ENCODE results near the gene TMEM244. TPM values are rescaled to one million over a fixed set of nuclear protein-coding genes. Genes with fewer than 3 reads are reported as not detected.

TMEM244 gene
- total and polyA plus RNA-seq, 10 donors, result not detected

- no peaks in the 10 kb centered on the region for H3K9me3 ChIP-seq
- H3K36me3 ChIP-seq, result no peaks in the 10 kb centered on the region
- WGBS, 5 donors, result 45 to 59% (median 50%) methylated on average over 2 of the region's 2 CpGs
- no peak overlapping the region for H3K27ac ChIP-seq
- H3K27me3 ChIP-seq (replicated peaks in 1 of 7), result no peaks in the 10 kb centered on the region
- intact Hi-C loops (cut with DNase I; ENCODE audit: low total_unique reads), result no loop called here
- no peak overlapping the region for H3K4me3 ChIP-seq
- peaks cover 0 to 18% (median 2%) of the 10 kb centered on the region in 6 donors for H3K4me1 ChIP-seq
- TF ChIP-seq POLR2A (IDR thresholded peaks at IDR 0.05) (no peak), CTCF (IDR thresholded peaks at IDR 0.05 in 8 of 11, conservative IDR thresholded peaks at IDR 0.05 in 3 of 11) (no peak), POLR2AphosphoS5 (IDR thresholded peaks at IDR 0.05) (no peak)
- DNase-seq, result no peak
Observed at GRCh38 chr6:129890164-129890563, 29.0 kb upstream of the TMEM244 start.

- H3K27ac ChIP-seq, result no peak overlapping the region
- no peak for TF ChIP-seq POLR2AphosphoS5 (IDR thresholded peaks at IDR 0.05)
- no peak for TF ChIP-seq CTCF (IDR thresholded peaks at IDR 0.05 in 8 of 11, conservative IDR thresholded peaks at IDR 0.05 in 3 of 11)
- no peak for TF ChIP-seq POLR2A (IDR thresholded peaks at IDR 0.05)
- peaks cover 0 to 14% (median 1%) of the 10 kb centered on the region in 6 donors for H3K4me1 ChIP-seq
- no peaks in the 10 kb centered on the region for H3K27me3 ChIP-seq (replicated peaks in 1 of 7)
- no peak for DNase-seq
- no peak overlapping the region for H3K4me3 ChIP-seq
- WGBS, 5 donors, result 88 to 94% (median 93%) methylated on average over 1 of the region's 1 CpG
- H3K9me3 ChIP-seq, result no peaks in the 10 kb centered on the region
- H3K36me3 ChIP-seq, result no peaks in the 10 kb centered on the region
- intact Hi-C loops (cut with DNase I; ENCODE audit: low total_unique reads), result no loop called here
Observed at GRCh38 chr6:129889580-129889979, 28.5 kb upstream of the TMEM244 start.

- DNase-seq, result no peak
- Histone ChIP-seq H3K9me3 (no peaks in the 10 kb centered on the region), H3K4me3 (no peak overlapping the region), H3K27me3 (replicated peaks in 1 of 7) (no peaks in the 10 kb centered on the region), H3K27ac (no peak overlapping the region), H3K36me3 (no peaks in the 10 kb centered on the region), H3K4me1 (peaks cover 0 to 6% (median 0%) of the 10 kb centered on the region in 6 donors)
- WGBS, 5 donors, result 65 to 85% (median 79%) methylated on average over 4 of the region's 4 CpGs
- TF ChIP-seq CTCF (IDR thresholded peaks at IDR 0.05 in 8 of 11, conservative IDR thresholded peaks at IDR 0.05 in 3 of 11), result no peak
- TF ChIP-seq POLR2A (IDR thresholded peaks at IDR 0.05), result no peak
- no peak for TF ChIP-seq POLR2AphosphoS5 (IDR thresholded peaks at IDR 0.05)
- intact Hi-C loops (cut with DNase I; ENCODE audit: low total_unique reads), result no loop called here
Observed at GRCh38 chr6:129886401-129887155, 25.5 kb upstream of the TMEM244 start.

GRCh38 chr6:129884211-129884610, 23.1 kb upstream of the TMEM244 start:
- 89 to 96% (median 93%) methylated on average over 1 of the region's 1 CpG for WGBS, 5 donors
- TF ChIP-seq POLR2A (IDR thresholded peaks at IDR 0.05) (no peak), POLR2AphosphoS5 (IDR thresholded peaks at IDR 0.05) (no peak), CTCF (IDR thresholded peaks at IDR 0.05 in 8 of 11, conservative IDR thresholded peaks at IDR 0.05 in 3 of 11) (no peak)

More at GRCh38 chr6:129884211-129884610, 23.1 kb upstream of the TMEM244 start:
- H3K36me3 ChIP-seq, result no peaks in the 10 kb centered on the region
- peaks cover 0 to 6% (median 0%) of the 10 kb centered on the region in 6 donors for H3K4me1 ChIP-seq
- intact Hi-C loops (cut with DNase I; ENCODE audit: low total_unique reads), result no loop called here
- H3K4me3 ChIP-seq, result no peak overlapping the region
- H3K9me3 ChIP-seq, result no peaks in the 10 kb centered on the region
- no peaks in the 10 kb centered on the region for H3K27me3 ChIP-seq (replicated peaks in 1 of 7)
- no peak for DNase-seq
- H3K27ac ChIP-seq, result no peak overlapping the region
